ENCODE measurements around the gene MGAT1. TPM values are rescaled to one million over a fixed set of nuclear protein-coding genes. Genes with fewer than 3 reads are reported as not detected.
A peak's percentile ranks its signal among the peaks of the same experiment; 100 is the strongest.
"Not testable (repeated sequence)": the region's sequence is repeated elsewhere in the genome, so short reads cannot be mapped to it uniquely, and the experiment has no call there.

Gene MGAT1
- total RNA-seq, 2 donors from 2014 or later, result 96.2 to 98.8 TPM

DNA sequence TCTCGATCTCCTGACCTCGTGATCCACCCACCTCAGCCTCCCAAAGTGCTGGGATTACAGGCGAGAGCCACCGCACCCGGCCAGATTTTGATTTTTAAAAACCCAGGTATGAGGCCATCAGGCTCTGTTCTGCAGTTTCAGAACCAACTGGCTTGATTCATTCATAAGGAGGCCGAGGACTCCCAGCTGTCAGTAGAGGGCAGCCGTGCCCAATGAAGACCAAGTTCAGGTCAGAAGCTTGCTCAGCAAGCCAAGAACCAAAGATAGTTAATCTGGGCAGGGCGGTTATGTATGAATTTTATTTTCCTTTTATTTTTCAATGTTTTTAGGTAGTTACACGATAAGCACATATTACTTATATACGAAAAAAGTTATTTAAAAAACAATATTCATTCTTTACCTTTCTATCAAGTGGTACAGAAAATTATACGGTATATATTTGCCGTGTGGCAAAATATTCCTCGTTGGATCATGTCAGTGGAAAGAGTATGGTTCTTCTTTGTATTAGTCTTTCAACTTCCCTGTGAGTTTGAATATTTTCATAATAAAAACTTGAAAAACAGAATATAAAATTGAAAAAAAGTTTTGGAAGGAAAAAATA, 18.0 kb downstream of the MGAT1 start:
- Histone ChIP-seq H3K27ac (peak overlapping the region in 2 of 4 donors; percentile 83 to 88), H3K4me3 (no peak overlapping the region), H3K4me1 (peaks cover 55% of the 10 kb centered on the region), H3K36me3 (replicated peaks in 1 of 2; ENCODE audit: insufficient read depth in 1 of 2, low read depth in 2 of 2) (no peaks in the 10 kb centered on the region), H3K27me3 (no peaks in the 10 kb centered on the region), H3K9me3 (no peaks in the 10 kb centered on the region)
- TF ChIP-seq, protein P1, sequence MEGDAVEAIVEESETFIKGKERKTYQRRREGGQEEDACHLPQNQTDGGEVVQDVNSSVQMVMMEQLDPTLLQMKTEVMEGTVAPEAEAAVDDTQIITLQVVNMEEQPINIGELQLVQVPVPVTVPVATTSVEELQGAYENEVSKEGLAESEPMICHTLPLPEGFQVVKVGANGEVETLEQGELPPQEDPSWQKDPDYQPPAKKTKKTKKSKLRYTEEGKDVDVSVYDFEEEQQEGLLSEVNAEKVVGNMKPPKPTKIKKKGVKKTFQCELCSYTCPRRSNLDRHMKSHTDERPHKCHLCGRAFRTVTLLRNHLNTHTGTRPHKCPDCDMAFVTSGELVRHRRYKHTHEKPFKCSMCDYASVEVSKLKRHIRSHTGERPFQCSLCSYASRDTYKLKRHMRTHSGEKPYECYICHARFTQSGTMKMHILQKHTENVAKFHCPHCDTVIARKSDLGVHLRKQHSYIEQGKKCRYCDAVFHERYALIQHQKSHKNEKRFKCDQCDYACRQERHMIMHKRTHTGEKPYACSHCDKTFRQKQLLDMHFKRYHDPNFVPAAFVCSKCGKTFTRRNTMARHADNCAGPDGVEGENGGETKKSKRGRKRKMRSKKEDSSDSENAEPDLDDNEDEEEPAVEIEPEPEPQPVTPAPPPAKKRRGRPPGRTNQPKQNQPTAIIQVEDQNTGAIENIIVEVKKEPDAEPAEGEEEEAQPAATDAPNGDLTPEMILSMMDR (IDR thresholded peaks at IDR 0.05), result peak; percentile 60 to 80 (median 78)
- TF ChIP-seq POLR2A (IDR thresholded peaks at IDR 0.05), result no peak
- WGBS, 2 donors, result 20 to 29% methylated on average over 13 of the region's 13 CpGs
- intact Hi-C loops (cut with DNase I), result no loop called here
- DNase-seq (peak; percentile 84 to 90 (median 88)), ATAC-seq (peak; percentile 67)

GRCh38 chr5:180783340-180784052, 19.1 kb downstream of the MGAT1 start:
- DNase-seq, result no peak
- H3K4me3 ChIP-seq, result no peak overlapping the region
- 67 to 85% methylated on average over 12 of the region's 12 CpGs for WGBS, 2 donors
- intact Hi-C loops (cut with DNase I), result no loop called here
- no peaks in the 10 kb centered on the region for H3K27me3 ChIP-seq
- TF ChIP-seq POLR2A (IDR thresholded peaks at IDR 0.05), result no peak
- TF ChIP-seq, protein P1 (IDR thresholded peaks at IDR 0.05), result no peak
- H3K9me3 ChIP-seq, result no peaks in the 10 kb centered on the region
- ATAC-seq, result no peak
- peaks cover 44% of the 10 kb centered on the region for H3K4me1 ChIP-seq
- H3K27ac ChIP-seq, result no peak overlapping the region
- no peaks in the 10 kb centered on the region for H3K36me3 ChIP-seq (replicated peaks in 1 of 2; ENCODE audit: insufficient read depth in 1 of 2, low read depth in 2 of 2)

GRCh38 chr5:180782748-180783147, 19.9 kb downstream of the MGAT1 start:
- intact Hi-C loops (cut with DNase I), result no loop called here
- WGBS, 2 donors, result 80 to 83% methylated on average over 2 of the region's 2 CpGs
- no peak for DNase-seq

DNA sequence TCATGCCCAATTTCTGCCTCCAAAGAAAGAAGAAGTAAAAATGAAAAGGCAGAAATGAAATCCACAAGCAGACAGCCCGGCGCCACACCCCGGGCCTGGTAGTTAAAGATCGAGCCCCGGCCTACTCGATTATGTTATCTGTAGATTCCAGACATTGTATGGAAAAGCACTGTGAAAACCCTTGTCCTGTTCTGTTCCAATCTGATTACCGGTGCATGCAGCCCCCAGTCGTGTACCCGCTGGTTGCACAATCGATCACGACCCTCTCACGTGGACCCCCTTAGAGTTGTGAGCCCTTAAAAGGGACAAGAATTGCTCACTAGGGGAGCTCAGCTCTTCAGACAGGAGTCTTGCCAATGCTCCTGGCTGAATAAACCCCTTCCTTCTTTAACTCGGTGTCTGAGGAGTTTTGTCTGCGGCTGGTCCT, 20.7 kb downstream of the MGAT1 start:
- H3K4me3 ChIP-seq; H3K36me3 ChIP-seq (replicated peaks in 1 of 2; ENCODE audit: insufficient read depth in 1 of 2, low read depth in 2 of 2); H3K9me3 ChIP-seq; intact Hi-C loops (cut with DNase I); ATAC-seq; H3K27ac ChIP-seq; H3K27me3 ChIP-seq; DNase-seq: not testable (repeated sequence)
- 88 to 91% methylated on average over 9 to 14 of the region's 14 CpGs for WGBS, 2 donors
- peaks cover 28% of the 10 kb centered on the region for H3K4me1 ChIP-seq

More at GRCh38 chr5:180782748-180783147, 19.9 kb downstream of the MGAT1 start:
- Histone ChIP-seq H3K4me3 (no peak overlapping the region), H3K36me3 (replicated peaks in 1 of 2; ENCODE audit: insufficient read depth in 1 of 2, low read depth in 2 of 2) (no peaks in the 10 kb centered on the region), H3K4me1 (peaks cover 36% of the 10 kb centered on the region), H3K9me3 (no peaks in the 10 kb centered on the region), H3K27me3 (no peaks in the 10 kb centered on the region), H3K27ac (no peak overlapping the region)
- TF ChIP-seq POLR2A (IDR thresholded peaks at IDR 0.05), result no peak
- TF ChIP-seq, protein P1 (IDR thresholded peaks at IDR 0.05), result no peak
- no peak for ATAC-seq

DNA sequence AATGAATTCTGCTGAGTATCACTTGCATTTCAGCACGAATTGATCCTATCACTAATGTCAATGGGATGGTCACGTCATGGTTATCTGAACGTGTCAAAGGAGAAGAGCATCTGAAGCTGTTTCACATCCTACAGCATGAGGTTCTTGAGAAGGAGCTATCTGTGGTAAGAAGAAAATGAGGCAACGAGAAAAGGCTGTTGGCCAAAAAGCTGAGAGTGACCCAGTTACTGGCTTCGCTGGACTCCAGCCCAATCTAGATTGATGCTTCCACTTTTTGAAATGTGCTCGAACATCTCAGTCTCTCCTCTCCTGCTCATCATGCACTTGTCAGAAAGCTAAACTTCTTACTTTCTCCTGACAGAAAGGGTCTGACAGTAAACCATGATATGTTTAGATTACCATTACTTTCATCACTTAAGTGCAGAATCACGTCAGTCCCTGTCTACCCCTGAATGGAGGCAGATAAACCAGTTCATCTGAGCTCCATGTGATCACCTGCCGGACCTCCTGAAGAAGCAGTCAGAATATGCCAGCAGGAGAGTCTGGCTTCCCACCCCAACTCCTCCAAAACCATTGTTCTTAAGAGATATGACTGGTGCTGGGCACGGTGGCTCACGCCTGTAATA, 22.5 kb downstream of the MGAT1 start:
- no peak for DNase-seq
- intact Hi-C loops (cut with DNase I), result no loop called here
- WGBS, 2 donors, result 69 to 72% methylated on average over 7 to 10 of the region's 10 CpGs

More for the DNA sequence above, 22.5 kb downstream of the MGAT1 start:
- Histone ChIP-seq H3K9me3 (no peaks in the 10 kb centered on the region), H3K27me3 (no peaks in the 10 kb centered on the region), H3K27ac (no peak overlapping the region), H3K4me3 (no peak overlapping the region), H3K4me1 (peaks cover 10% of the 10 kb centered on the region), H3K36me3 (replicated peaks in 1 of 2; ENCODE audit: insufficient read depth in 1 of 2, low read depth in 2 of 2) (no peaks in the 10 kb centered on the region)
- no peak for ATAC-seq
- no peak for TF ChIP-seq POLR2A (IDR thresholded peaks at IDR 0.05)
- TF ChIP-seq, protein P1 (IDR thresholded peaks at IDR 0.05), result no peak
